Erythroblast (primary cell): Measurements from ENCODE around the gene BPI.

Experiments used
- GATA1 ChIP-seq: IDR thresholded peaks from 2 replicates; pipeline ENCODE4 v1.6.1; 2011; ENCODE audit warnings: low read depth, mild to moderate bottlenecking, control low read depth, low read length, moderate library complexity
- POLR2A ChIP-seq: IDR thresholded peaks from 2 replicates; pipeline ENCODE4 v1.6.1; 2011; ENCODE audit warnings: mild to moderate bottlenecking, low read length

- TF ChIP-seq POLR2A (no peak), GATA1 (no peak)
These were observed 45.3 kb upstream of the BPI start for GRCh38 chr20:38258545-38259215.
